ENCODE data around the gene DNAJA3.

Gene DNAJA3

DNA sequence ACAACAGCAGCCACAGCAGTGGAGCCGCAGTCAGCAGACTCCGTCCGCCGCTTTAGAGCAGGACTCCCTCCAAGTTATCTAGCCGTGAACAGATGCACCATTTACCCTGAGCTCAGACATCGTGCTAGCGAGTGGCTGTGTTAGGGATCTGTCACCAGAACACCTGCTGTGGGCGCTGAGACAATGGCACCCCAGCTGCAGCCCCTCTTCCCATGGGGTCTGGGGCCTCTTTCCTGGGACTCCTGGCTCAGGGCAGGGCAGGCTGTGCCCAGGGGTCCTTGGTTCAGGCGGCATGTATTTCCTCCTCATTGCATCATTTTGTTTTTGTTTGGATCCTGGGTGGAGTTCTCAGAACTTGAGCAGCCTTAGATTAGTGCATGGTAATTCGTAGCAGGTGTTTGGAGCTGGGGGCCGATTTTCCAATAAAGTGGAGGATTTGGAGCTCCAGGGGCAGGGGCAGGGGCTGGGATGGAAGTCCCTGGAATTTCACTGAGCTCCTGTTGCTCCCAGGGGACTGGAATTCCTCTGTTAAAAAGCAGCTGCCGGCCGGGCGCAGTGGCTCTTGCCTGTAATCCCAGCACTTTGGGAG is 25.4 kb downstream of the DNAJA3 start:
- no peak for TF ChIP-seq POLR2A (IDR thresholded peaks at IDR 0.05; ENCODE audit: low read depth, low read length)
- FAIRE-seq = no peak
- no peak for DNase-seq (ENCODE audit: insufficient read length, low spot score)

DNA sequence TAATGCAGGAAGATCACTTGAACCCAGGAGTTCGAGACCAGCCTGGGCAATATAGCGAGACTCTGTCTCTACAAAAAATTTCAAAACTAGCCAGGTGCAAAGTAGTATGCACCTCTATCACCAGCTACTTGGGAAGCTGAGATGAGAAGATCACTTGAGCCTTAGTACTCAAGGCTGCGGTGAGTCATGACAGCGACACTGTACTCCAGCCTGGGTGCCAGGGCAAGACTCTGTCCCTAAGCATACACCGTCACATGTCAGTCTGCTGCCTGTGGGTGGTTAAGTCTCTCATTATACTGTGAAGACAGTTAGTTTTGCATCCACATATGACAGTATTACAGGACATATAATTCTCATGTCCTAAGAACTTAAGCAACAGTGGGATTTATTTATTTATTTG is 27.0 kb downstream of the DNAJA3 start:
- no peak for DNase-seq (ENCODE audit: insufficient read length, low spot score)
- TF ChIP-seq POLR2A (IDR thresholded peaks at IDR 0.05; ENCODE audit: low read depth, low read length) = no peak
- FAIRE-seq = no peak

DNA sequence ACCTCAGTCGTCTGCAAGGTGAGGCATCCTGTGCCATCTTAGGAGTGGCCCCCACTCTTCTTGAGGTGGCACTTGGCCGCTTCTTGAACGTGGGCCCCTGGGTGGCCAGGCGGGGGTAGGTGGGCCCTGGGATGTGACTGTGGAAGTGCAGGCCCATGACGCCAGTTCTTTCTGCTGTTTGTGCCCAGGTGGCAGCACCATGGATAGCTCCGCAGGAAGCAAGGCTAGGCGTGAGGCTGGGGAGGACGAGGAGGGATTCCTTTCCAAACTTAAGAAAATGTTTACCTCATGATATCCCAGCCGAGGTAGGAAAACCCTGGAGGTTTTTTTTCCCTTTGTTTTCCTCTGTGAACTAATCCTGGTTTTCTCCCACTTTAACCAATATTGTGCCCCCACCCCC is 29.0 kb downstream of the DNAJA3 start:
- TF ChIP-seq POLR2A (IDR thresholded peaks at IDR 0.05; ENCODE audit: low read depth, low read length) = no peak
- FAIRE-seq (no peak), DNase-seq (ENCODE audit: insufficient read length, low spot score) (no peak)

DNA sequence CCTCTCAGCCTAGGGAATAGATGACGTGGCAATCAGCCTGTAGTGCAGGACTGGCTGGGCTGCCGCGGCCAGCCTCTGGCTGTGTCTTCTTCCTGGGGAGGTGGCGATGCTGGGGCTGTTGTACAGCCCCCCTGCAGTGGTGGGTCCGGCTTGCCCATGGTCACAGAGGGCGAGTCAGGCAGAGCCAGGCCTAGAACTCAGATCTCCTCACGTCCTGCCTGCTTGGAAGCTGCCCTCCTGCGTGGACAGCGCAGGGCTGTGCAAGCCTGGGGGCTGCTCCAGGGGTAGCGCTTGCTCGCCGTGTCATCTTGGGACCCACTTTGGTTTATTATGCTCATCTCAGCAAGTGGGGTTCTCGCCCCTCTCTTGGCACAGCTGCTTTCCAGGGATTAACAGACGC is 29.4 kb downstream of the DNAJA3 start:
- FAIRE-seq (no peak), DNase-seq (ENCODE audit: insufficient read length, low spot score) (no peak)
- no peak for TF ChIP-seq POLR2A (IDR thresholded peaks at IDR 0.05; ENCODE audit: low read depth, low read length)

DNA sequence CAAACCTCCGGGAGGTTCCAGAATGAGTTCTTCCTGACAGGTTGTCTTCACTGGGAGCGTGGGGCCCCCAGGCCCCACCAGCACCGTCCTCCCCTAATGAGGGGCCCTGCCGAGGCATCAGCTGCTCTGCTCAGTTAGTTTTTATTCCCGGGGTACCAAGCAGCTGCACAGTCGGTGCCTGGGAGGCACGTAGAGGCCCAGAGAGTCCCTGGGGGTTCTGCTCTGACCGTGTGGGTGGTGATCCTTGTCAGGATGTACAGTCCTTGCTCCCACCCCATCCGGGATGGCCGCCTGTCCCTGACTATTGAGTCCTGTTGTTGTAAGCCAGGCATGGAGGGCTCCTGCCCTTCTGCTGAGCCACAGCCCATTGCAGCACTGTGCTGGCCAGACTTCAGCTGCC is 30.3 kb downstream of the DNAJA3 start:
- FAIRE-seq (no peak), DNase-seq (ENCODE audit: insufficient read length, low spot score) (no peak)
- TF ChIP-seq POLR2A (IDR thresholded peaks at IDR 0.05; ENCODE audit: low read depth, low read length) = no peak

DNA sequence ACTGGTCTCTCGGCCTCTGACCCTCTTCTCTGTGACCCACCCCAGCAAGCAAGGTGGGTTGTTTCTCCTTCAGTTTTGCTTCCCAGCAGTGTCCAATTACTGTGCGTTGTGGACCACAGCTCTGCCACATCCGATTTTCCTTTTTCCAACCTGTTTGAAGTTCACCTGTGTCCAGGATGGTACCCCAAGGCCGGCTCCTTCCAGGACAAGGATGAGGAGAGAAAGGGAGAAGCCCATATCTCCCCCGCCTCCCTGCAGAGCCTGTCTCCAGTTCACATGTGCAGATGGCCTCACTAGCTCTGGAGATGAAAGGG is 35.2 kb downstream of the DNAJA3 start:
- TF ChIP-seq POLR2A (IDR thresholded peaks at IDR 0.05; ENCODE audit: low read depth, low read length) = no peak
- FAIRE-seq = no peak
- DNase-seq (ENCODE audit: insufficient read length, low spot score) = no peak

DNA sequence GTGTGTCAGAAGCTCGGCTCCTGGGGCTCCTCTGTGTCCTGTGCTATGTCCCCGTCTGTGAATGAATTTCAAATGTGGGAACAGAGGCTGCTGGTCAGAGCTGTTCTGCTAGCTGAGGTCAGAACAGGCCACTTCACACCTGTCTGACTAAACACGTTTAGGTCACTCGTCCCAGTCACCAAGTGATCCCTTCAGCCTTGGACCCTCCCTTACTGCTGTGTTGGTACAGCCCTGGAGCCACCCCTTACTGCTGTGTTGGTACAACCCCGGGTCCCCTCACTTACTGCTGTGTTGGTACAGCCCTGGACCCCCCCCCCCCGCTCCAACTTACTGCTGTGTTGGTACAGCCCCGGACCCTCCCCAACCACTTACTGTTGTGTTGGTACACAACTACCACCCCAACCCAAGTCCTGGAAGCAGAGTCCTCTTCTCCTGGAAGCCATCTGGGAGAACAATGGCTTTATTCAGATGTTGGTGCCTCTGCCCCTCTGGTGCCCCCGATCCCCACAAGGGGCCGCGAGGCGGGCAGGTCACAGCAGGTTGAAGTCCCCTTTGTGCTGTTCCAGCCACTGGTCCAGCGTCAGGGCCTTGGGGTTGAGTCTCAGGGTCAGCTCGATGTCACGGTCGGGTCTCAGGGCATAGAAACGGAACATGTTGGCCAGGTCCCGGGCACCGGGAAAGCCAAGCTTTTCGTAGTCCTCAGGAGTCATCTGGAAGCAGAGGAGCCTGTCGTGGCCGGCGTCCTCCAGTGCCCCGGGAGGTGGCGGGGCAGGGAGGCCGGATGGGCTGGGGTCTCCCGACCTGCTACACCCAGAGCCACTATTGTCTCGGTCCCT is 35.8 kb downstream of the DNAJA3 start:
- TF ChIP-seq POLR2A (IDR thresholded peaks at IDR 0.05; ENCODE audit: low read depth, low read length) = no peak
- DNase-seq (ENCODE audit: insufficient read length, low spot score) = no peak
- no peak for FAIRE-seq

DNA sequence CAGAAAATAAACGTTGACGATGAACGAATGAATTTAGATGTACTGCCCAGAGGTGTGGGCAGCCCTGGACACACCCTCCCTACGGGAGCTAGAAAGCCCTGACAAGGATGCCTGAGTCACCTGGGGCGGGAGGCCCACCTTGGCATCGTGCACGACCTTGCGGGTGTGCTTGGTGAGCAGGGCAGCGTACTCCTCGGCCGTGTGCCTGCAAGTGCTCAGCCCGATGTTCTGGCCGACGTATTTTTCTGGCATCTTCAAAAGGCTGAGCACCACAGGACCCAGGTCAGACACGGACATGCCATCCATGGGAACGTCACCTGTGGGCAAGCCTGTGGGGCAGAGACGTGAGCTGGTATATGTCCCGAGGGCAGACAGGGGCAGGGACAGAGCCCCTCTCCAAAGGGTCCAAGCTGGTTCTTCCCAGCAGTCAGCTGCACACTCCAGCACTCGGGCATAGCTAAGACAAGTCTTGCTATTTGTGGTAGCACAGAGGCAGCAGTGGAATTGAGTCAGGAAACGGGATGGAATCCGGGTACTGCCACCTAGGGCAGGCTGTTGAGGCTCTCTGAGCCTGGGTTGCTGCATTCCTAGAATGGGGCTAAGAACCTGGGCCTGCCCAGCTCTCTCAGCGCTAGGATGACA is 38.0 kb downstream of the DNAJA3 start:
- no peak for TF ChIP-seq POLR2A (IDR thresholded peaks at IDR 0.05; ENCODE audit: low read depth, low read length)
- no peak for FAIRE-seq

DNA sequence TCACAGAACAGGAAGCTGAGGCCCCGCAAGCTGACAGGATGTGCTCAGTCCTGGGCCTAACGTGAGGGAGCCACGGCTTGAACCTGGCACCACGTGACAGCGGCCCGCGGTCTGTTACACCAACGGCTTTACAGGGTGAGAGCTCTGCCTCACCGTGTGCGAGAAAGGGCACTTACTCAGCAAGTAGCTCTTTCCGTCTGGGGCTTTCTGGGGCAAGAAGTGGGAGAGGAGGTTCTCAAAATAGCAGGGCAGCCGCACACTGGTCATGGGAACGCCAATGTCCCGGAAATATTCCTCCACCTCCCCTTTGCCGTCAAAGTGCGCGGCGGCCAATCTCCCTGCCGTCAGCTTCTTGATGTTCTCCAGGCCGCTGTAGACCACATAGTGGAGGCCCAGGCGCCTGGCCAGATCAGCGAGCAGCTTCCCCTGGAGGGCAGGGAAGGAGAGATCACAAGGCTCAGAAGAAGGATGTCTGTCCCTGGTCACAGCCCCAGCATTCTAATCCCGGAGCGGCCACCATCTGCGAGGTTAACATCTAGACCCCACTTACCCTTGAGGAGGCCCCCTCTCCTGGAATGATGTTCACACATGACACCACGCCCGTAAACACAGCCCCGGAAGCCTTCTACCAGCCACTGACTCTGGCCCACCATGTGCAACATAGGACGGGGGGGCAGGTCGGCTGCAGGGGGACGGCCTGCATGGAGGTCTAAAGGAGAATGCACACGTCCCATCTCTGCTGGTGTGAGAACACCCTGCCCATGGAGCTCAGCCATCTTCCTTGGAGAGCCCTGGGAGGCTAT is 40.5 kb downstream of the DNAJA3 start:
- DNase-seq (ENCODE audit: insufficient read length, low spot score) (no peak), FAIRE-seq (no peak)
- TF ChIP-seq POLR2A (IDR thresholded peaks at IDR 0.05; ENCODE audit: low read depth, low read length) = no peak

More for the DNA sequence above, 38.0 kb downstream of the DNAJA3 start:
- peak; percentile 35 for DNase-seq (ENCODE audit: insufficient read length, low spot score)

DNA sequence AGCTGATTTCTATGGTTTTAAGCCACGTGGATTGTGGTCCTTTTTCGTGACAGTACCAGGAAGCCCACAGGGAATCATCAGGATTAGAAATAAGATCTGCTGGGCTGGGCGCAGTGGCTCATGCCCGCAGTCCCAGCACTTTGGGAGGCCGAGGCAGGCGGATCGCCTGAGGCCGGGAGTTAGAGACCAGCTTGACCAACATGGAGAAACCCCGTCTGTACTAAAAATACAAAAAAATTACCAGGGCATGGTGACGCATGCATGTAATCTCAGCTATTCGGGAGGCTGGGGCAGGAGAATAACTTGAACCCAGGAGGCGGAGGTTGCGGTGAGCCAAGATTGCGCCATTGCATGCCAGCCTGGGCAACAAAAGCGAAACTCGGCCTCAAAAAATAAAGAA is 42.2 kb downstream of the DNAJA3 start:
- TF ChIP-seq POLR2A (IDR thresholded peaks at IDR 0.05; ENCODE audit: low read depth, low read length) = no peak
- DNase-seq (ENCODE audit: insufficient read length, low spot score) = no peak
- FAIRE-seq = no peak

DNA sequence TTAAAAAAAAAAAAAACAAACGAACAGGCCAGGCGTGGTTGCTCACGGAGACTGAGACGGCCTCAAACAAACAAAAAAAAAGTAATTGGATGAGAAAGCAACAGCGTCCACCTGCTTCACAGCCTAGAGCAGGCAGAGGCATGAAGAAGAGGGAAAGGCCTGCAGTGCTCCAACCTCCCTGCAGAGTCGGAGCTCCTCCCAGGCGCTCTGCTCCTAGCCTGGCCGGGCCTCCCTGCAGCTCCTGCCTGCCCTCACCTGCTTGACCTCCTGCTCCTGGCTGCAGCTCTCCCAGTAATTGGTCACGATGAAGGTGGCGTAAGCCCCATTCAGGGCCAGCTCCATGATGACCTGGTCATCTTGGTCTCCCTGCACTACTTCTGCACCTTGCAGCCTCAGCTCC is 43.3 kb downstream of the DNAJA3 start:
- no peak for TF ChIP-seq POLR2A (IDR thresholded peaks at IDR 0.05; ENCODE audit: low read depth, low read length)
- no peak for DNase-seq (ENCODE audit: insufficient read length, low spot score)

DNA sequence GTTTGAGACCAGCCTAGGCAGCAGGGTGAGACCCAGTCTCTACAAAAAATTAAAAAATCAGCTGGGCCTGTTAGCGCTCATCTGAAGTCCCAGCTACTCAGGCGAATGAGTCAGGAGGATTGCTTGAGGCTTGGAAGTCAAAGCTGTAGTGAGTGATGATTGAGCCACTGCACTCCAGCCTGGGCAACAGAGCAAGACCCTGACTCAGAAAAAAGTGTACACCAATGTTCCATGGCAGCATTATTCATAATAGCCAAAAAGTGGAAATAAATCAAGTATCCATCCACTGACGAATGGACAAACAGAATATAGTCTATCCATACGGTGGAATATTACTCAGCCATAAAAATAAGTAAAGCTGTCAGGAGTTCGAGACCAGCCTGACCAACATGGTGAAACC is 46.2 kb downstream of the DNAJA3 start:
- DNase-seq (ENCODE audit: insufficient read length, low spot score) (no peak), FAIRE-seq (no peak)
- no peak for TF ChIP-seq POLR2A (IDR thresholded peaks at IDR 0.05; ENCODE audit: low read depth, low read length)

More for the DNA sequence above, 43.3 kb downstream of the DNAJA3 start:
- no peak for FAIRE-seq

DNA sequence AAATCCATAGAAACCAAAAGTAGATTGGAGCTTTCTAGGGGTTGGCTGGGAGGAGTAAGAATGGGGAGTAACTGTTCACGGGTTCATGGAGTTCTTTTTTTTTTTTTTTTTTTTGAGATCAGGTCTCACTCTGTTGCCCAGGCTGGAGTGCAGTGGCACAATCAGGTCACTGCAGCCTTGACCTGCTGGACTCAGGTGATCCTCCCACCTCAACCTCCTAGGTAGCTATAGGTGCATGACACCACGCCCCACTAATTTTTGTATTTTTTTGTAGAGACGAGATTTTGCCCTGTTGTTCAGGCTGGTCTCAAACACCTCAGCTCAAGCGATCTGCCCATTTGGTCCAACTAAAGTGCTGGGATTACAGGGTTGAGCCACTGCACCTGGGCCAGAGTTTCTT is 47.2 kb downstream of the DNAJA3 start:
- no peak for TF ChIP-seq POLR2A (IDR thresholded peaks at IDR 0.05; ENCODE audit: low read depth, low read length)
- no peak for FAIRE-seq
- DNase-seq (ENCODE audit: insufficient read length, low spot score) = no peak
